22Rv1 (cell line): Measurements from ENCODE around the gene AMZ1.

ENCODE experiments used
- CTCF ChIP-seq: fragments of 450-650 bp; IDR thresholded peaks from 2 replicates; pipeline ENCODE4 v1.5.1; 2017; ENCODE audit warnings: mild to moderate bottlenecking
- ZFX ChIP-seq: fragments of 450-650 bp; IDR thresholded peaks from 2 replicates; pipeline ENCODE4 v1.6.1; 2017; ENCODE audit warnings: antibody characterized with exemption, borderline replicate concordance

- TF ChIP-seq CTCF = no peak
- no peak for TF ChIP-seq ZFX
Observed at GRCh38 chr7:2658941-2659340, 29.1 kb upstream of the AMZ1 start.
